ENCODE data around the gene CPED1.

Gene CPED1

DNA sequence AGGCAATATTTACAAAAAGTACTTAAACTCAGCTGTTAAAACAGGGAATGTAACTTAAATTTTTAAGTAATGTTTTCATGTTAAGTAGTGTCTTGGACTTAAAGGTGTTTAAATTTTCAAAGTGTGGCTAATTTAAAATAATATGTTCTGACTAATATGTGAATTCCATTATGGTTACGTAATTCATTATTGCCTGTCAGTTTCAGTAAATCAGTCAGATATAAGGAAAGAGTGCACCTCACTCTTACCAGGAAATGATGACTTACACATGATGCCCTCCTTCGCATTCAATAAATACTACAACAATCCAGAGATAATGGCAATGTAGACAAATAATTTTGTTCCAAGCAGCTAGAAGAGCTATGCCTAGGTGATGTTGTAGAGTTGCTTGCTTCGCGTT is 271.3 kb downstream of the CPED1 start:
- Histone ChIP-seq H3K4me3 (ENCODE audit: low read length) (no peak overlapping the region), H3K27me3 (ENCODE audit: control insufficient read depth, insufficient read depth, low read length) (no peaks in the 10 kb centered on the region), H3K36me3 (ENCODE audit: control insufficient read depth, insufficient read depth, low read length) (no peaks in the 10 kb centered on the region), H3K4me1 (ENCODE audit: control insufficient read depth, insufficient read depth, low read length) (no peaks in the 10 kb centered on the region), H3K9ac (ENCODE audit: low read length) (no peak overlapping the region), H3K9me3 (ENCODE audit: control insufficient read depth, low read length) (no peaks in the 10 kb centered on the region)

DNA sequence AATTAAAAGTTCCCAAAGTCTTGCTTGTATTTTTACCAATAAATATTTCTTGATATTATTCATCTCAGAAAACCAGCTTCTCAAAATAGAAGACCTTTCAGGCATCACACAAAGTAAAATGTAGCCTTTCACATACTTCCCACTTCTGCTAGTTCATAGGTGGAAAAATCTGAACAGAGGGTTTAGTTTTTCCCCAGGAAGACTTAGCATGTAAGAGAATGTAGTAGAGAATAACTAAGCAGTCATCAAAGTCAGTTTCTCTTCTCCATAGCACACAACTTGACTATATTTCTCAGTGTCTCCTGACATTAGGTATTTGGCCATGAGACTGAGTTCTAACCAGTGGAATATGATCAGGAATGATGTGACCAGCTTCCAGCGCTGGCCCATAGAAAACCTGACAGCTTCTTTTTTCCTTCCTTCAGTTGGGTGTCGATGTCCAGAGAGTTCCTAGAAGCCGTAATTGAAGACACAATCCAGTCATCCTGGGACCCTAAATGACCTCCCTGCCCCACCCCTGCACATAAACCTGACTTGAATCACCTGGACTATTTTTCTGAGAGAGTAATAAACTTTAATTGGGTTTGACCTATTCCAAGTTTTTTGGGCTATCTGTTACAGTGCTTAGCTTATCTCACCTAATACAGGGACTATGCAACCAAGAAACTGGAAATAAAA is 272.8 kb downstream of the CPED1 start:
- Histone ChIP-seq H3K9me3 (ENCODE audit: control insufficient read depth, low read length) (no peaks in the 10 kb centered on the region), H3K27me3 (ENCODE audit: control insufficient read depth, insufficient read depth, low read length) (no peaks in the 10 kb centered on the region), H3K4me1 (ENCODE audit: control insufficient read depth, insufficient read depth, low read length) (no peaks in the 10 kb centered on the region), H3K4me3 (ENCODE audit: low read length) (no peak overlapping the region), H3K36me3 (ENCODE audit: control insufficient read depth, insufficient read depth, low read length) (no peaks in the 10 kb centered on the region), H3K9ac (ENCODE audit: low read length) (no peak overlapping the region)

DNA sequence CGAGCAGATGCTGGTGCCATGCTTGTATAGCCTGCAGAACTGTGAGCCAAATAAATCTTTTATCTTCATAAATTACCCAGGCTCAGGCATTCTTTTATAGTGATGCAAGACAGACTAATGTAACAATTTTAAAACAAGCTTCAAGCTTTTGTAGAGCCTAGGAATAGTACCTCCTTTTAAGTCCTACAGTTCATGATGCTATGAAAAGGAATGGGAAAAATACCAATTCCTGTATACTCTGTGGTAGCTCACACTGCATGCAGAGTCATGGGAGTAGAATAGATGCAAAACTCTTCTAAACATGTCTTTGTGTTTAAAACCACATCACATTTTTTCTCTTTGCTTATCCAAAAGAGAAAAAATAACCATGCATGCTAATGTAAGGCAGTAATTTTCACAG is 273.7 kb downstream of the CPED1 start:
- Histone ChIP-seq H3K27me3 (ENCODE audit: control insufficient read depth, insufficient read depth, low read length) (no peaks in the 10 kb centered on the region), H3K9ac (ENCODE audit: low read length) (no peak overlapping the region), H3K4me1 (ENCODE audit: control insufficient read depth, insufficient read depth, low read length) (no peaks in the 10 kb centered on the region), H3K9me3 (ENCODE audit: control insufficient read depth, low read length) (no peaks in the 10 kb centered on the region), H3K4me3 (ENCODE audit: low read length) (no peak overlapping the region), H3K36me3 (ENCODE audit: control insufficient read depth, insufficient read depth, low read length) (no peaks in the 10 kb centered on the region)

DNA sequence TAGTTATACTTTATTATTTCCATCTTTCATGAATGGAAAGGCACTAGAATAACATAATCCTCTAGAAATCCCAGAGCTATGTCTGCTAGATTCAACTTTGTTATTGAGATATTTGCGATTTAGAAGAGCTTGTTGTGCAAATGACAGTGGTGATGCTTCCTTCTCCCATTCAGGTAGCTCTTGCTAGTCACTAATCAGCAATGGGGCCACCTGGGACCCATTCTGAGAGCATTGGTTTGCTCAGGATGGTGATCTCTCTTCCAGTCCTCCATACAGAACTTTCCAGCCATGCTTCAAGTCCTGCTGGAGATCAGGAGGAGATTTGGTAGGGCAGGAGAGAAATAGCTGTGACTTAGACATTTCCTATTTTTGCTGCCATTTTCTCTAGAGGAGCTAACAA is 274.5 kb downstream of the CPED1 start:
- H3K4me3 ChIP-seq (ENCODE audit: low read length): no peak overlapping the region
- H3K27me3 ChIP-seq (ENCODE audit: control insufficient read depth, insufficient read depth, low read length): no peaks in the 10 kb centered on the region
- no peaks in the 10 kb centered on the region for H3K9me3 ChIP-seq (ENCODE audit: control insufficient read depth, low read length)
- no peaks in the 10 kb centered on the region for H3K36me3 ChIP-seq (ENCODE audit: control insufficient read depth, insufficient read depth, low read length)
- no peaks in the 10 kb centered on the region for H3K4me1 ChIP-seq (ENCODE audit: control insufficient read depth, insufficient read depth, low read length)
- no peak overlapping the region for H3K9ac ChIP-seq (ENCODE audit: low read length)

DNA sequence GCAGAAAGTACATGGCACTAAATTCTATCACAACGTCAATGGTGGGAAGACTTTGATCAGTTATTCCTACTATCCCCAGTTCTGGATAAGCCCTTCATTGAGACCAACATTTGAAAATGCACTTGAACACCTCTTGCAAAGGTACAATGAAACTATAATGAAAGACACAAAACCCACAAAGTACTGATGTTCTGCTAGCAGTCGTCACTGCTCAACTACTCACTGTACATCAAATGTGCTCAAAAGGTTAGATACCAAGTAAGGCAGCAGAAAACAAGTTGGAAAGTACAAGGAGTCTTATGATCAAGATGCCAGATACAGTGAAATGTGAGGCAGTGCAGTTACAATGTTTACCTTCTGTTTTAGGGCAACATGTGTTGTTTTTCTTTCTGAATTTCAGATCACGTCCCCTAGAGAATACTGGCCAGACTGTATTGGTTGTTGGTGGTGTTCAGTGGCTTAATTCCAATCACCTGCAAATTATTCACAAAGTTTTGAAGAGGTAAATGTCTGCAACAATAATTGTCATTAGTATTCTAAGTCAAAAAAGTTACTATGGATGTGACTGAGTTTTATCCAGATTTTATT is 277.9 kb downstream of the CPED1 start:
- Histone ChIP-seq H3K36me3 (ENCODE audit: control insufficient read depth, insufficient read depth, low read length) (no peaks in the 10 kb centered on the region), H3K9me3 (ENCODE audit: control insufficient read depth, low read length) (no peaks in the 10 kb centered on the region), H3K4me1 (ENCODE audit: control insufficient read depth, insufficient read depth, low read length) (no peaks in the 10 kb centered on the region), H3K9ac (ENCODE audit: low read length) (no peak overlapping the region), H3K4me3 (ENCODE audit: low read length) (no peak overlapping the region), H3K27me3 (ENCODE audit: control insufficient read depth, insufficient read depth, low read length) (no peaks in the 10 kb centered on the region)

DNA sequence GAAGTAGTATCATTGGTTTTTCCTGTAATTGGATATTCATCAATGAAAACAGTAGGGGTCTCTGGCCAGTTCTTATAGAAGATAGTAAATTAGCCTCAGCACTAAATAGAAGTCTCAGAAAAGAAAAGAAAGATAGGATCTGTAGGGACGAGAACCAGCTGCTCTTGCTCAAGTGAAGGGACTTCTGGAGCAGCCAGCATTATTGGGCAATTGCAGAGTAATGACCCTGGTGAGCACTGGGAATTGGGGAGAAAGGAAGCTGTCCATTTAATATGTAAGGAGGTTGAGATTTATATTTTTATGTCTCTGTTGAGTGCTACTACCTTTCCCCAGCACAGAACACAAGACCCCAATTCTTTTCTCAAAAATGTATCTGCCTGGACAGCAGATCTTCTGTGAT is 279.1 kb downstream of the CPED1 start:
- Histone ChIP-seq H3K9me3 (ENCODE audit: control insufficient read depth, low read length) (no peaks in the 10 kb centered on the region), H3K27me3 (ENCODE audit: control insufficient read depth, insufficient read depth, low read length) (no peaks in the 10 kb centered on the region), H3K4me1 (ENCODE audit: control insufficient read depth, insufficient read depth, low read length) (no peaks in the 10 kb centered on the region), H3K36me3 (ENCODE audit: control insufficient read depth, insufficient read depth, low read length) (no peaks in the 10 kb centered on the region), H3K4me3 (ENCODE audit: low read length) (no peak overlapping the region), H3K9ac (ENCODE audit: low read length) (no peak overlapping the region)

DNA sequence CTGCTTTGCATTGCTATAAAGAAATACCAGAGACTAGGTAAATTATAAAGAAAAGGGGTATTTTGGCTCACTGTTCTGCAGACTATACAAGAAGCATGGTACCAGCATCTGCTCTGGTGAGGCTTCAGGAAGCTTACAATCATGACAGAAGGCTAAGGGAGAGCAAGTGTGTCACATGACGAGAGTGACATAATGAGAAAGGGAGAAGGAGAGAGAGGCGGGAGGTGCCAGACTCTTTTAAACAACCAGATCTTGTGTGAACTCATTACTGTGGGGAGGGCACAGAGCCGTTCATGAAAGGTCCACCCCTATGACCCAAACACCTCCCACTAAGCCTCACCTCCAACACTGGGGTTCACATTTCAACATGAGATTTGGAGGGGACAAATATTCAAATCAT is 281.3 kb downstream of the CPED1 start:
- Histone ChIP-seq H3K4me3 (ENCODE audit: low read length) (no peak overlapping the region), H3K9me3 (ENCODE audit: control insufficient read depth, low read length) (no peaks in the 10 kb centered on the region), H3K36me3 (ENCODE audit: control insufficient read depth, insufficient read depth, low read length) (no peaks in the 10 kb centered on the region), H3K9ac (ENCODE audit: low read length) (no peak overlapping the region), H3K27me3 (ENCODE audit: control insufficient read depth, insufficient read depth, low read length) (no peaks in the 10 kb centered on the region), H3K4me1 (ENCODE audit: control insufficient read depth, insufficient read depth, low read length) (no peaks in the 10 kb centered on the region)

DNA sequence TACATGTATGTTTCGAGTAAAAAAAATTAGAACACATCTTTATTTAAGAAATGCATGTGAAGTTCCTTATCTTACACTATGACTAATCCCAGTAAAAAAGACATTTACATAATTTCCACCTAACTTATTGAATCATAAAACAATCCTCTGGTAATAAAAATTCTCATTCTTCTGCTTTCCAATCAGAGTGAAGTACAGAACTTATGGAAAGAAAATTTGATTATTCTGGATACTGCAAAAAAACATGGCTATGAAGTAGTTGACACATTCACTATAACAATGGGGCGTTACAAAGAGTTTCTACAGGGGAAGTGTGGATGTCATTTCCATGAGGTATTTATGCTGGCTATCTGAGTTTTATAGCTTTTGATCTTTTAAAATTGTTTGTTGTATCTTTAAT is 282.6 kb downstream of the CPED1 start:
- Histone ChIP-seq H3K9ac (ENCODE audit: low read length) (no peak overlapping the region), H3K4me1 (ENCODE audit: control insufficient read depth, insufficient read depth, low read length) (no peaks in the 10 kb centered on the region), H3K9me3 (ENCODE audit: control insufficient read depth, low read length) (no peaks in the 10 kb centered on the region), H3K36me3 (ENCODE audit: control insufficient read depth, insufficient read depth, low read length) (no peaks in the 10 kb centered on the region), H3K4me3 (ENCODE audit: low read length) (no peak overlapping the region), H3K27me3 (ENCODE audit: control insufficient read depth, insufficient read depth, low read length) (no peaks in the 10 kb centered on the region)

DNA sequence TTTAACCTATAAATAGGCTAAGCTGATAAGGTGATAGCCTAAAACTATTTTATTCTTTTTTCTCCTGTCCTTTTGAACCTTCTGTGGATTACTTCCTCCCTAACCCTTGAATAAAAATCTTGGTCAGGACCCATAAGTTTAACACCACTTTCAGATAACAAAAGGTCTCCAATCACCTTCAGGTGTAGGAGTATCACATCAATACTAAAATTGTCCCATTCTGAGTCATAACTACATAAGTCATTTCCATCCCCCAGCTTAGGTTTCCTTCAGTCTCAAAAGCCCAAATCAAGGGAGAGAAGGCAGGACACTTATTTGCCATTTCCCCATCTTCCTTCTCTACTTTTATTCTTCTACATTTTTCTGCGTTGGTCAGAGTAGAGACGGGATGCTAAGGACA is 283.4 kb downstream of the CPED1 start:
- Histone ChIP-seq H3K4me3 (ENCODE audit: low read length) (no peak overlapping the region), H3K27me3 (ENCODE audit: control insufficient read depth, insufficient read depth, low read length) (no peaks in the 10 kb centered on the region), H3K9me3 (ENCODE audit: control insufficient read depth, low read length) (no peaks in the 10 kb centered on the region), H3K9ac (ENCODE audit: low read length) (no peak overlapping the region), H3K36me3 (ENCODE audit: control insufficient read depth, insufficient read depth, low read length) (no peaks in the 10 kb centered on the region), H3K4me1 (ENCODE audit: control insufficient read depth, insufficient read depth, low read length) (no peaks in the 10 kb centered on the region)

DNA sequence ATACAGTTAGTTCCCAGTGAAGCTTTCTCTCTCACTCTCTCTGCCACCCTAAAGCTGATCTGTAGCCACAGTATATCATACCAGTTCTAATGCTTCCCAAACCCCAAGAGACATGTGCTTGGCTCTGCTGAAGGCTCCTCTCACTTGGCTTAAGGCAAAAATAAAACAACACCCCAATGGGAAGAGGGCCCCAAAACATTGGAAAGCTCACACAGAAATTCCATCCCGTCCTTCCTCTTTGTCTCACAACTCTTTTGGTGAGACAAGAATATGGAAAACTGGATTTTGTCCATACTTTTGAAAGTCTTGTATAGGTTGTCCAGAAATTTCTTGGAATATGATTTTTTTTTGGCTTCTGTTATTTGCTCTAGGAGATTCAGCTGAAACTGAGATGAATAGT is 284.2 kb downstream of the CPED1 start:
- Histone ChIP-seq H3K9me3 (ENCODE audit: control insufficient read depth, low read length) (no peaks in the 10 kb centered on the region), H3K27me3 (ENCODE audit: control insufficient read depth, insufficient read depth, low read length) (no peaks in the 10 kb centered on the region), H3K9ac (ENCODE audit: low read length) (no peak overlapping the region), H3K4me1 (ENCODE audit: control insufficient read depth, insufficient read depth, low read length) (no peaks in the 10 kb centered on the region), H3K36me3 (ENCODE audit: control insufficient read depth, insufficient read depth, low read length) (no peaks in the 10 kb centered on the region), H3K4me3 (ENCODE audit: low read length) (no peak overlapping the region)

DNA sequence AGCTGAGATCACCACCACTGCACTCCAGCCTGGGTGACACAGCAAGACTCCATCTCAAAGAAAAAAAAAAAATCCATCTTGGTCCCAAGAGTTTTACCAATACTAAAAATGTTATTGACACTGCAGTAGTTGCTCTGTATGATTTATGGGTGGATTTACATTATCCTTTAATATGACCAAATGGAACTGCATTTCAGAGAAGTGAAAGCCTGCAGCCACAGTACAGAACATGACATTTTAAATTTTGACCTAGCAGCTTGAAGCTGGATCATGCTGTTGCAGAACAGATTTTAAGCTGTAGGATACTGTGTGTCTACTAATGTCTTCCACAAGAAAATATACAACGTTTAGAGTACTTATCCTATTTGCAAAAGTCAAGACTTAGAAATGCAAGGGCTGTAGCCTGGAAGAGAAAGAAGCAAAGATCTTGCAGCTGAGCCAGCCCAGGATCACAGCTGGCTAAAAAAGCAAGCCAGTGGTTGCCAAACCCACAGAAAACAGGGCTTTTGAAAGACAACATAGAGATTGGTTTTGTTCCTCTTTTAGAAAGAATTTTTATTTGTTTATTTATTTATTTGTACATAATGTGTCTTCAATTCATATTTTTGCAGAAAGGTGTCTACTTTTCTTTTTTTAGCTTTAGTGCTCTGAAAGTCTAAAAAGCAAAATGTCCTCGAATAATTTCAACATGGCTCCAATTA is 285.1 kb downstream of the CPED1 start:
- H3K9ac ChIP-seq (ENCODE audit: low read length): no peak overlapping the region
- H3K36me3 ChIP-seq (ENCODE audit: control insufficient read depth, insufficient read depth, low read length): no peaks in the 10 kb centered on the region
- H3K27me3 ChIP-seq (ENCODE audit: control insufficient read depth, insufficient read depth, low read length): no peaks in the 10 kb centered on the region
- H3K4me3 ChIP-seq (ENCODE audit: low read length): no peak overlapping the region
- H3K4me1 ChIP-seq (ENCODE audit: control insufficient read depth, insufficient read depth, low read length): no peaks in the 10 kb centered on the region
- H3K9me3 ChIP-seq (ENCODE audit: control insufficient read depth, low read length): no peaks in the 10 kb centered on the region

DNA sequence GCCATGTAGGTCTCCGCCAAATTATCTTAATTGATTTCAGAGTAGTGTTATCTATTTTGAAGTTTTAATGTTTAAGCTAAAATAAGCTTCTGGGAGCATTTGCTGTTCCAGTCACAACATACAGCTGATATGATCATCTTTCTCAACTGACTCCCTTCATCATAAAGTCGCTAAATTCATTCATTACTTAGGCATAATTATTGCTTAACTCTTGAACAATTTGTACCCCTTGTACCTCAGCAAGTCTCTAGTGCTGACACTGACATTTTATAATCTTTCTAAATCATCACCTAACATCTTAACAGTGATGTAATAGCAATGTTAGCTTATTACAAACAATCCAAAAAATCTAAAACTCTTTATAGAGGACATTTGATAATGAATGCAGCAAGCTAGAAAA is 286.0 kb downstream of the CPED1 start:
- Histone ChIP-seq H3K9me3 (ENCODE audit: control insufficient read depth, low read length) (no peaks in the 10 kb centered on the region), H3K27me3 (ENCODE audit: control insufficient read depth, insufficient read depth, low read length) (no peaks in the 10 kb centered on the region), H3K4me3 (ENCODE audit: low read length) (no peak overlapping the region), H3K9ac (ENCODE audit: low read length) (no peak overlapping the region), H3K36me3 (ENCODE audit: control insufficient read depth, insufficient read depth, low read length) (no peaks in the 10 kb centered on the region), H3K4me1 (ENCODE audit: control insufficient read depth, insufficient read depth, low read length) (no peaks in the 10 kb centered on the region)

All from mucosa of stomach (tissue), 1 donor.